IPS-NIHi7 (cell line): ENCODE measurements around the gene PAX8.
A peak's percentile ranks its signal among the peaks of the same experiment; 100 is the strongest.
"Not testable (repeated sequence)": the region's sequence is repeated elsewhere in the genome, so short reads cannot be mapped to it uniquely, and the experiment has no call there.

Experiments
- DNase-seq: peaks from one replicate; pipeline ENCODE4 v3.0.0; 2012; ENCODE audit warnings: mixed read lengths; ENCODE audit errors: extremely low spot score

Gene PAX8

DNA sequence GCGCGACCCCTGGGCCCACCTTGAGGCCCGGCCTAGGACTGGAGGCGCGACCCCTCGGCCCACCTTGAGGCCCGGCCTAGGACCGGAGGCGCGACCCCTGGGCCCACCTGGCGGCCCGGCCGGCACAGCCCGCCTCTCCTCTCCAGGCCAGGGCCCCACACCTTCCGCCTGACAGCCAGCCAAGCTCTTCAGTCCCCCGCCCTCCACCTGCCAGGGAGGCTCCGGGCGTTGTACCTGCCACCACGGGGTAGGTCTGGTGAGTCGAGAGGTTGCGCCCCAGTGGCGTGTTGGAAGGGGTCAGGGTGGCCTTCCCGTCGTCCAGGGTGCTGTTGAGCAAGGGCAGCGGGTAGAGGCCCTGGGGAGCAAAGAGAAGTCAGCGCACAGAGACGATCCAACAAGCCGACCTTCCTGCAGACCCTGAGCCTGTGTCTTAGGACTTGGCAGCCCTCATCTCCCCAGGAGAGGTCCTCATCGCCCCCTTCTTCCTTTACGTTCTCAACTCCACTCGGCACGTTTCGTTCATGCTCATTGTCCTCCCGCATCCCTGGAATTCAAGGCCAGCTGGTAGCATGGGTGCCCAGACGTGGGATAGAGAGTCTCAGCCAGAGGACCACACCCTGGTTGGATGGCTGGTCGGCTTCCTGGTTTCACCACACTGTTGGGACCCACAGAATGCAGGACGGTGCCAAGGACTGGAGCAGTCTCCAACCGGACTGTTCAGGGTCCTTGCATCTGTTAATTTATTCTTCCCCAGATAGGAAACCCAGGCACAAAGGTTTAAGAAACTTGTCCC, 42.2 kb downstream of the PAX8 start:
- no peak for DNase-seq

DNA sequence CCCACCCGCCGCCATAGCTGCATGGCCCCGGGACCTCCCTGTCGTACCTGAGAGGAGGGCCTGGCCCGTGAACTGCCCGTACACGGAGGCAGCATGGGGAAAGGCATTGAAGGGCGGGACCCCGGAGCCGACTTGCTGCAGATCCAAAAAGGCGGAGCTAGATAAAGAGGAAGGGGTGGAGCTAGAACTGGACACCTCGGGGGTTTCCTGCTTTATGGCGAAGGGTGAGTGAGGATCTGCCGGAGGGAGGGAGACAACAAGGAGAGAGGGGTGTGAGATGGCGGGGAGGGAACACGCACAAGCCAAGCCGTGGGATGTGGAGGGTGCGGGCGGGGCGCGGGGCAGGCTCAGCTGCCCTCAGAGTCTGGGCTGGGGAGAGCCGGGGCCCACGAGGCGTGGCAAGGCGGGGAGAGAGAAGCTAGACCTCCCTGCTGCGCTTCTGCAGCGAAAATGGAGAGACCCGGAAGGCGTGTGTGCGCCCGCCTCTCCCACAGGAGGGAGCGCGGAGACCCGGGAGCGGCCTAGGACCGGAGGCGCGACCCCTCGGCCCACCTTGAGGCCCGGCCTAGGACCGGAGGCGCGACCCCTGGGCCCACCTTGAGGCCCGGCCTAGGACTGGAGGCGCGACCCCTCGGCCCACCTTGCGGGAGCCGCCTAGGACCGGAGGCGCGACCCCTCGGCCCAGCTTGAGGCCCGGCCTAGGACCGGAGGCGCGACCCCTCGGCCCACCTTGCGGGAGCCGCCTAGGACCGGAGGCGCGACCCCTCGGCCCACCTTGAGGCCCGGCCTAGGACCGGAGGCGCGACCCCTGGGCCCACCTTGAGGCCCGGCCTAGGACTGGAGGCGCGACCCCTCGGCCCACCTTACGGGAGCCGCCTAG, 43.1 kb downstream of the PAX8 start:
- not testable (repeated sequence) for DNase-seq

DNA sequence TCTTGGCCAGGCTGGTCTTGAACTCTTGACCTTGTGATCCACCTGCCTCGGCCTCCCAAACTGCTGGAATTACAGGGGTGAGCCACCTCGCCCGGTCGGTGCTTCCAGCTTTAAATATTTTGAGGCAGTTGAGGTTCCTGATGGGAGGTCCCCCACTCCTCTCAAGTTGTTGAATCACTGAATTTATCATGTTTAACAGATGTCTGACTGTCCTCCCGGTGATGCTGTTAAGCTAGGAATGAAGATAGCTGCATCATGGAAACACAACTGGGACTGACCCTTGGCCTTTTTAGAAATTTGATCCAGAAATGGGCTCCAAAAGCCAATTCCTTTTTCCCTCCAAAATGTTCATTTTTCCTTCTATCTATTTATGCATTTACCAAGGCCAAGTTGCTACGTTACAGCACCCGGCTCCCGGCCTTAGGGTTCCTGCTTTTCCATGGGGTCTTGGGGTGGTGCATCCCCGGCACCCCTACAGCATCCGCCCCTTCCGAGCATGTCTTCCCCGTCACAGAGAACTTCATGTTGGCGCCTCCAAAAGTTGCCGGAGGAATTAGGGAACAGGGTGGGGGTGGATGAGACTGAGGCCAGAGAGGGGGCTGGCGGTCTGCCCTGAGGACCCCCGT, 43.9 kb downstream of the PAX8 start:
- DNase-seq = no peak

DNA sequence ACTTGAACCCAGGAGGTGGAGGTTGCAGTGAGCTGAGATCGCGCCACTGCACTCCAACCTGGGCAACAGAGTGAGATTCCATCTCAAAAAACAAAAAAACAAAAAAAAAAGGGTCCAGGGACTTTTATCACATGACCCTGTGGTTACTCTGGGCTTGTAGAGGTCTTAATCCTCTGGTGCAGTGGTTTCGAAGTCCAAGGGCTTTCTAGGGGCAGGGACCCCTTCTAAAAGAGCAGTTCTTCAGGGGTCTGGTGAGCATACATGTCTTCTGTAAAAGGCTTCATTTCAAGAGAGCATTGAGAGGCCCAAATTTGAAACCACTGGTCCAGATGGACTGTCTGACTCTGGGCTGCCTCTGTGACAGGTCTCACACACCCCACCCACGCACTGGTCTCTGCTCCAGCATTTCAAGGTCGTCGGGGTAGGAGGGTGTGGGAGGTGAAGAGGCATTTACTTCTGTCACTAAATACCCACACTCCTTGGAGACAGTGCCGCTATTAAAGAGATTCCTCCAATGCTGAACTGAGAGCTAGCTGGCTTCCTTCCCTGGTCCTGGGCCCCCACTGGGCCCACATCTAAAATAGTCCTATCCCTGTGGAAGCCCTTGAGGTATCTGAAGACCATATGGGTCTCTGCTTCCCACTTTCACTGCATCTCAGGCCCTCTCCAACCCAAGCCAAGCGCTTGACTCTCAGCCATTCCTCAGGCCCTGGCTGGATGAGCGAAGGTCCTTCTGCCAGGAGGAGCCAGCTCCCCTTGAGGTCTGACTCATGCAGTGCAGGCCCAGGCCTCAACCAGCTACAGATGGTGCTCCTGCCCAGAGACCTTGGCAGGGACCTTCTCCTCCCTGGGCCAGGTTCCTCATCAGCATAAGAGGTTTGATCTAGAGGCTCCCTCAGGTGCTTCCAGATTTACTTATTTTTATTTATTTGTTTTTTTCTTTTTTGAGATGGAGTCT, 44.8 kb downstream of the PAX8 start:
- no peak for DNase-seq

DNA sequence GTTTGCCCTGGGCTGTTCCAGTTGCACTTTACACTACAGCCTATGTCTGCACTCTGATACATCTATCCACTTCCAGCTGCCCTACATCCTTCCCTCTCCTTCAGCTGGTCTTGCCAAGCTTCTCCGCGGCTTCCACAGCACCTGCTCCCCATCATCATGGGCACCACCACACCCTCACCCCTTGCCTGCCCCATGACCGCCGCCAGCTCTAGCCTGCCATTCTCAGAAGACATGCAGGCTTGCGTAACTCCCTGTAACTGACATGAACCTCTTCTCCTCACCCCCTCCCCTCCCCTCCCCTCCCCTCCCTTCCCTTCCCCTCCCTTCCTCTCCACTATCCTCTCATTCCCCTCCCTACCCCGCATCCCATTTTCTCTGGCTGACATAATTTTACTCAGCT, 46.0 kb downstream of the PAX8 start:
- no peak for DNase-seq

DNA sequence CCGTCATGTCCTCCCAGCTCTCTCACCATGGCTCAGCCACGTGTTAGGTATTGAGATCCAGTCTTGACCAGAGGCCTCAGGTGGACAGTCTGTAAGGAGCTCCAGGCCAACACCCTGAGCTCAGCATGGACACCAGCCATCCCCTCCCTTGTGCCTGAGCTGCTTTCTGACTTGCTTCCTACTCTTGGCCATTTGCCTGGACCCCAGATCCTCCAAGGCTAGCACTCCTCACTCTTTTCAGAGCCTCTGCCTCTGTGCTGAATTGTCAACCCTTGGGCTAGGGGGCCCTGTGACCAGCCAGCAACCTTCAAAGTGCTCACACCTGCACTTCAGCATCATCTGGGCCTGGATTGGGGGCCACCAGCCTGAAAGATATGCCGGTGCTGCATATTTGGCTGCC, 46.6 kb downstream of the PAX8 start:
- no peak for DNase-seq

DNA sequence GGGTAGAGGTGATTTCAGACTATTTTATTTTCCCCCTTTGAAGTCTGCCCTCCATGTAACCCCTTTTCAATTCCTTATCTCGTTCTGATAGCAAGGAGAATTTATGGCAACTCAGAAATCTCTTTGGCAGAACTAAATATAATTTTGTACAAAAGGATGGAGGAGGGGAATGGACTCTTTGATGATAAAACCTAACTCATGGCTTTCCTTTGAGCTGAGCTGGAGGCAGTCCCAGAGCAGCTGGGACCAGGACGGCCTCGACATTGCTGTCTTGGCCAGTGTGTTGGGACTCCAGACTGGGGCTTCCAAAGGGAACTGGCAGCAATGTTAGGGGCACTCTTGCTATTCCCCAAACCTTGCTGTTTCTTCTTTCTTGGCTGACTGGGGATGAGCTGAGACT, 47.7 kb downstream of the PAX8 start:
- DNase-seq = no peak

DNA sequence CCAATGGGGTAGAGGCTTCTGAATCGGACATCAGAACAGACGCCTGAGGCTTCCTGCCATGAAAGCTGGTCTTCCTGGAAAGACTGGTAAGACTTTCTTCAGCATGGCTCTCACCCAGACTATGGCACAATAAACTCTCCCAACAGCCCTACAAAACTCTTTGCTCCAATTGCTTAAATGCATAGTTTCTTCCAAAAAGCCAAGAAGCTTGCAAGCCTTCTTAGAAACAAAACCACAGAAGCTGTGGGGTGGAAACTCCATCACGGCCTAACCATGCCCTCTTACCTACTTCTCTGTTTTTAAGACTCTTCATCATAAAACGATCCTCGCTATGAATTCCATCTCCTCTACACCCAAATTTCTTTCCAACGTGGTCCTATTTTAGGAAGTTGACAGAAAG, 48.2 kb downstream of the PAX8 start:
- DNase-seq = no peak

DNA sequence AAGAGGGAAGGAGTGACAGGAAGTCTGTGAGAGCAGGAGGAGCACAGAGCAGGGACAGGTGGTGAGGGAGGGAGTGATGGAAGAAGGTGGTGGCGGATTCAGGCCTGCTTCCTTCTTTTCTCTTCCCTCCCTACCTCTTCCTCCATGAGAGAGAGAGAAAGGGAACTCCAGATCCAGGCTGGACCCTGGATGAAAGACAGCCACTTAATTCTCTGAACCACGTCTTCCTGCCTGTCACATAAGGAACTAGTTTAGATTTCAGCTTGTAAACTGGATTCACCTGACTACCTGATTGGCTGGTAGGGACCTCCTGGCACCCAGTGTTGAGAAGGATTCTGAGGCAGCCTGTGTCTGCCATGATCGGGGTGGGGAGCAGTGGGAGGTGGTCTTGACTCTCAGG, 48.9 kb downstream of the PAX8 start:
- DNase-seq = no peak

DNA sequence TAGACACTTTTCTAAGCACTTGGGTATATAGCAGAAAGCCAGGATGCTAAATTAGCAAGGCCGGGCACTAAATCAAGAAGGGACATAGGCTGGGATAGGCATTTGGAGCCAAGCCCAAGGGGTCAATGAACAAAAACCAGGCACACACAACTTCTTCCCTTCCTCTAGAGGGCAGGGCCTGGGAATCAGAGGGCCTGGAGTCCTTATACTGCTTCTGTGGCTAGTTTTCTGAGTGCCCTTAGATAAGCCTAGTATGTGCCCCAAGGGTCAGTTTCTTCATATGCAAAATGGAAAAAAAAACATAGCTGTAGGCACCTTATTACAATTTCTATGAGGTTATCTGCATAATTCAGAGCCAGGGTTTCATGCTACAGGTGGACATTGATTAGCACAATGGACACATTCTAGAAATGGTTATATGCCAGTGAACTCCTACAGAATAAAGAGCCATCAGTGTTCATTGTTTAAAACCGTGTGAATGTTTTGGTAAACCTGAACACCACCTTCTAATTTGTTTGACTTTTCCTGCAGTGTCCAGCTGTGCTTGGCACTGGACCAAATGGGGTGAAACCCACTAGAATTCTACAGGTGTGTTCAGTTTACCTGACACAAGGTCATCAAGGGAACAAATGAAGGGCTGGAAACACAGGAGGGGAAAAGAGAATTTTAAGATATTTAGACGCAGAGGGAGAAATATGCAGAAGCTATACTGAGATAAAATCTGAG, 49.6 kb downstream of the PAX8 start:
- no peak for DNase-seq

DNA sequence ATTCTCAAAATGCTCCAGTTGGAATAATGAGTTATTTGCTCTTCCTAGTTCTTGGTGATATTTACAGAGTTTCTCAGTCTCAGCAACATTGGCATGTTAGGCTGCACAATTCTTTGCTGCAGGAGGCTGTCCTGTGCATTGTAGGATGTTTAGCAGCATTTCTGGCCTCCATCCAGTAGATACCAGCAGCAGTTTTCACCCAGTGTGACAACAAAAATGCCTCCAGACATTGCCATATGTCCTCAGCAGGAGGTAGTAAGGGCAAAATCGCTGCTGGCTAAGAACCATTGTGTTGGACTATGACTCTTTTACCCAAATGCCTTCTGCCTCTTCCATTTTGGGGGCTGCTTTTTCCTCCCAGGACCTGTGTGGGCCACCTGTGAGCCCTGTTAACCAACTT, 50.4 kb downstream of the PAX8 start:
- no peak for DNase-seq

DNA sequence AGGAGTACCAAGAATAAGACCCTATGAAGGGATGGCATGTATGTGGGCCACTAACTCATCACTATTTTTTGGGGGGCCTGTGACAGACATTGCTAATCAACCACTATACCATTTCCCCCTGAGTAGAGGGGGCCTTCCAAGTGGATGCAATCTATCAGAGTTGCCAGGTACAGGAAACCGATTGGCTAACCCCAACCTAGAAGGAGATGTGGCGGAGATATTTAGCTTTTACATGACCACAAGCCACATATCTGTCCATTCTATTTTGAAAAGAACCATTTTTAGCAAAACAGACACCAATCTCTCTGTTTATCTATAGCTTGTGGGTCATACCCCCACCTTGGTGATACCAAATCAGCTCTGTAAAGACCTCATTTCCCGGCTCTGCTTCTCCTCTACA, 51.0 kb downstream of the PAX8 start:
- DNase-seq = no peak

DNA sequence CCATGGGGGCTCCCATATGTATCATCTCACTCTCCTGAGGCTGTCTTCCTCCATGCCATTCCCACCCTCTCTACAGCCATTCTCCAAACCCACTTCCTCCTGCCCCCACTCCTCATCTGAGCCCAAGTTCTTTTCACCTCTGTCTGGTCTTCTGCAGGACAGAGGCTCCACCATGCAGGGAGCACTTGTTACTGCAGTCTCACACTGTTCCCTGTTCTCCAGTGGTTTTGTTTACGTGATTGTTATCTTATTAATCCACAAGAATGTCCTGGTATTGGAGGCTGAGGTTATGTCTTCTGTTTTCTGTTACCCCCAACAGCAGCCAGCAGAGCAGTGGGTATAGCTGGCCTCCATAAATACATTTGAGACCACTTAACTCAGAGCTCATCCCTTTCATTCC, 51.4 kb downstream of the PAX8 start:
- no peak for DNase-seq

DNA sequence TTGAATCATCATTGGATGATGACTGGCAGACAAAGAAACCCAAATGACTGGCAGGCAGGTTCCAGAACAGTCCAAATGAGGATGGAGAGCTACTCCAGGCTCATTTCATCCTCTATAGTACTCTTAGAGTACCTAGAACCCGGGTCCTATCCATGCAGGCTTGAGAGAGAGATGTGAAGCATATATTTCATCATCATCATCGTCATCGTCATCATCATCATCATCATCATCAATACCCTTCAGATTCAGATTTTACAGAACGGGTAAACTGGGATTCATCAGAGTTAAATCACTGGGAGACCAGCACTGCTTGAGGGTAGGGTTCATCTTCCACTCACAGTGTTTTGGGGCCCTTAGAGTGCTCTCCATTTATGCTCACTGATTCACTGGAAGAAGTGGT, 52.3 kb downstream of the PAX8 start:
- DNase-seq = no peak

DNA sequence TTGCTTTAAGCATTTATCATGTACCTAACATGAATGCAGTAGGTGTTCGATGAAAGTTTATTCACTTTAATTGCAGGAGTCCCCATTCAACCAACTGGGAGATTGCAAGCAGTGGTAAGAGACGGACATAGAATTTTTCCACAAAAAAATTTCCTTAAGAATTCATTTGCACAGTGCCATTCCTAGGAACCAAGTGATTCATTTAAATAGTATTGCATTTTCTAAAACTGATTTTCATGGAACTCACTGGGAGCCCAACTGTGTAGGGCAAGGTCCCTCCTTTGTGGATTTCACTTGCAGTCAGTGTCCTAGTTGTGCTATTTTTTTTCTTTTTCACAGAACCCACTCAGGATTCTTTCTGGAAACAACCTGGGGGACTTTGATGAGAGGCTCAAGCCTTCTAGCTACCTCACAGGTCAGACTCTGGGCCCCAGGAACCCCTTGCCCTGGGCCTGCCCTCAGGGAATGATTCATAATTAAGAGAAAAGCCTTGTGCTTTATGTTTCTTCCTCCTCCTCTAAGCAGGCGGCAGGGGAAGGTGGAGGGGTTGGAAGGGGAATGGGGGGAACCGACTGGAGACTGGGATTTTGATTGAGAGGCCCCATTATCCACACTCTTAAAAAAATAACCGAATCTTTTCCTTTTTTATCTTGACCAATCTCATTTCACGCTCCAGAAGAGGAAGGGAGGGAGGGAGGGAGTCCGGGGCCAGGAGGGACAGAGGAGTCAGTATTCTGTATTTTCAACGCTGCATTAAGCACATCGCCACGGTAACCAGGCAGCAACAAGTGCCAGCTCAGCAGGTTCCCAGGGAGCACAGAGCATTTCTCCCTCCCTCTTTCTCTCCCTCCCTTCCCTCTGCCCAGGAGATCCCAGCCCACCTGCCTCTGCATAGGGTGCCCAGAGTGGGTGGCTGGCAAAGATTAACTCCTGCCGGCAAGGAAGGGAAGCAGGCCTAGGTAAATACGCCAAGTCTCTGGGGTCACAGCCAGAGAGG, 53.2 kb downstream of the PAX8 start:
- peak; percentile 63 for DNase-seq

DNA sequence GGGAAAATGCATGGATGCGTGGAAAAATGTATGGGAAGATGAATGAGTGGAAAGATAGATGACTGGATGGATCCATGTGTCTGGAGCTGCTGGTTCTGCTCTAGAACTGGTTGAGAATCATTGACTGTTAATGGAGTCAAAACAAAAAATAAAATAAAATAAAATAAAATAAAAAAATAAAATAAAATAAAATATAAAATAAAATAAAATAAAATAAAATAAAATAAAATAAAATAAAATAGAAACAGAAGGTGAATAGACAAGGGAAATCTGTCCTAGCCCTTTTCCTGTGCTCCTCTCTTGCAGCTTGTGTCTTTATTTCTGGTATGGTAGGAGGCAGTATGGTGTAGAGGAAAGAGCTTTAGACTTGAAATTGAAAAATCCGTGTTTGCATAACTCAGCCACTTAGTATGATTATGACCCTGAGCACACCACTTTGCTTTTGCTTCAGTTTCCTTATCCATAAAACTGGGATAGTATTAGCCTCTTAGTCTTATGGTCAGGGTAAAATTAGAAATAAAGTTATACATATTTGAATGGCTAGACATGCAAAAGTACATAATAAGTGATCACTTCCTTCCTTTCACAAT, 54.0 kb downstream of the PAX8 start:
- DNase-seq = no peak

DNA sequence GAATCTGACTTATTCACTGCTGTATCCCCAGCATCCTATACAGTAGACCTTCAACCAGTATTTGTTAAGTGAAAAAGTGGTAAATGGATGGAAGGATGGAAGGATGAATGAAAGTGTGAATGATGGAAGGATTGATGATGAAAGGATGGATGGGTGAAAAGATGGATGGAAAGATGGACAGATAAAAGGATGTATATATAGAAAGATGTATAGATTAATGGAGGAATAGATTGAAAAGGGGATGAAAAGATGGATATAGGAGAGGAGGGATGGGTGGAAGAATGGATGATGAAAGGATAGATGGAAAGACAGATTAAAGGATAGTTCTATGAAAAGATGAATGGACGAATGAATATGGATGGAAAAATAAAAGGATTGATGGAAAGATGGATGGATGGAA, 54.9 kb downstream of the PAX8 start:
- no peak for DNase-seq

DNA sequence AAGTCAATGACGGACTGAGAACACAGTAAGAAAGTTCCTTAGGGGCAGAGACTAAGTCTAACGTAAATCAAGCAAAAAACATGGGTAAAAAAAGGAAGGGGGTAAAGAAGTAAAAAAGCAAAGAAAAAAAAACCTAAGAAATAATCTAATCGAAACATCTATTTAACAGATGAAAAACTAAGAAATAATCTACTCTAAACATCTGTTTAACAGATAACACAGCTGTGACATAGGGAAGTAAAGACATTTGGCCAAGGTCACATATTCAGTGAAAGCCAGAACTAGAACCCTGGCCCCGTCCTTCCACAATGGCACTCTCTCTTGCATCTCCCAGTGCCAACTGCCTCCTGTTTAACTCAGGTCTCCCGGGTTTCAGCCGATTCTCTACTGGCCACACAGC, 56.9 kb downstream of the PAX8 start:
- DNase-seq = no peak
